Raji (cell line): ENCODE measurements around the gene THSD8.

Source experiments
- POLR2A ChIP-seq: IDR thresholded peaks from 2 replicates; pipeline ENCODE4 v1.6.1; 2011; ENCODE audit warnings: low read depth, low read length, control low read depth; ENCODE audit not compliant: insufficient read depth

Gene THSD8

GRCh38 chr19:12801466-12802266 lies at the start of gene THSD8, which contains the start of gene PRDX2:
Gene THSD8, plus strand, starts transcription at chr19:12802069. Its CDS starts 3 bp downstream, at chr19:12802072.
Gene PRDX2, minus strand, starts transcription at chr19:12801800. Its CDS starts 539 bp downstream, at chr19:12801261.
- TF ChIP-seq POLR2A = peak; percentile 97

- no peak for TF ChIP-seq POLR2A
These were observed 47.2 kb upstream of the THSD8 start for GRCh38 chr19:12754465-12755196.

- TF ChIP-seq POLR2A = no peak
These were observed 45.6 kb upstream of the THSD8 start for GRCh38 chr19:12756150-12756883.

GRCh38 chr19:12757544-12758274 lies 44.2 kb upstream of the THSD8 start:
- TF ChIP-seq POLR2A = no peak

- no peak for TF ChIP-seq POLR2A
These were observed 42.2 kb upstream of the THSD8 start for GRCh38 chr19:12759686-12760085.

GRCh38 chr19:12763100-12763499 lies 38.8 kb upstream of the THSD8 start:
- TF ChIP-seq POLR2A = no peak

GRCh38 chr19:12764698-12765097 lies 37.2 kb upstream of the THSD8 start:
- TF ChIP-seq POLR2A = no peak

GRCh38 chr19:12766051-12766521 lies 35.8 kb upstream of the THSD8 start:
- no peak for TF ChIP-seq POLR2A

GRCh38 chr19:12767150-12767549 lies 34.7 kb upstream of the THSD8 start:
- no peak for TF ChIP-seq POLR2A

- no peak for TF ChIP-seq POLR2A
These were observed 34.2 kb upstream of the THSD8 start for GRCh38 chr19:12767666-12768065.

GRCh38 chr19:12769689-12770088 lies 32.2 kb upstream of the THSD8 start:
- TF ChIP-seq POLR2A = no peak

- TF ChIP-seq POLR2A = no peak
These were observed 30.9 kb upstream of the THSD8 start for GRCh38 chr19:12770922-12771321.

- TF ChIP-seq POLR2A = no peak
These were observed 29.5 kb upstream of the THSD8 start for GRCh38 chr19:12772323-12772722.

- no peak for TF ChIP-seq POLR2A
These were observed 28.3 kb upstream of the THSD8 start for GRCh38 chr19:12773571-12773970.
